GM12872 (cell line): ENCODE measurements around the gene WNK1.

Experiments
- CTCF ChIP-seq: IDR thresholded peaks from 3 replicates; pipeline ENCODE4 v1.5.1; 2011; ENCODE audit warnings: low read depth, mild to moderate bottlenecking, low read length, moderate library complexity; ENCODE audit not compliant: insufficient read depth

WNK1 gene

GRCh38 chr12:879641-880040, 127.3 kb downstream of the WNK1 start:
- no peak for TF ChIP-seq CTCF

- no peak for TF ChIP-seq CTCF
Measured at GRCh38 chr12:880656-881055, 128.3 kb downstream of the WNK1 start.

GRCh38 chr12:884746-885414, 132.5 kb downstream of the WNK1 start:
- TF ChIP-seq CTCF, result no peak

GRCh38 chr12:885701-886100, 133.3 kb downstream of the WNK1 start:
- TF ChIP-seq CTCF, result no peak

- TF ChIP-seq CTCF, result no peak
Measured at GRCh38 chr12:886206-886605, 133.8 kb downstream of the WNK1 start.

GRCh38 chr12:894226-894625, 141.8 kb downstream of the WNK1 start:
- no peak for TF ChIP-seq CTCF

- TF ChIP-seq CTCF, result no peak
Measured at GRCh38 chr12:896031-896430, 143.7 kb downstream of the WNK1 start.
